GM19193 (cell line): ENCODE measurements around the gene NRG3.

Experiments
- POLR2A ChIP-seq: IDR thresholded peaks from 4 replicates; pipeline ENCODE4 v1.6.1; 2011; ENCODE audit not compliant: insufficient read depth, insufficient read length; ENCODE audit errors: extremely low read depth

Gene NRG3

DNA sequence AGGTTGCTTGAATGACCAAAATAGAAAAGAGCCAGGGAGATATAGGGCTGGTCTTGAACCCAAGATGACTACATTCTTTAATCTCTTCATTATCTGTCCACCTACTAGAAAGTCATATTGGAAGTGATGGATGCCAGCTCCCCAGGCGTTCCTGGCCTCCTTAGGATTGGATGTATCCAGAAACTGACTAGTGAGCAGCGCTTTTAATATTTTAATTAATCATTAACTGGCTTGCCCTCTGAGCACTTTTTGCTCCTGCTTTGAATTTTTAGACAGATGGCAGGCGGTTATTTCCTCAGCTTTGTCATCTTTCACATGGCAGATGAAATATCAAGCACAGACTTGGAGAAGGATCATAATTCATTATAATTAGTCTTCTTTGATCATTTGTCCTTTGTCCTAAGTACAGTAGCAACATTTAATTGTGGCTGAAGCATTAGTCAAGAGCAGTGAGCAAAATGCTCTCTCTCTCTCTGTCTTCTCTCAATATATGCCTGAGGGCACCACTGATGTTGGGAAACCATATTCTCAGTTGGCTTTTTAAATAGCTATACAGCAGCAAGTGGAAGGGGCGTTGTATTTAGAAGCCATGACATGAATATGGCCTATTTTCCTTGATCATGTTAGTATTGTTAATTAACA, 588.0 kb downstream of the NRG3 start:
- no peak for TF ChIP-seq POLR2A

DNA sequence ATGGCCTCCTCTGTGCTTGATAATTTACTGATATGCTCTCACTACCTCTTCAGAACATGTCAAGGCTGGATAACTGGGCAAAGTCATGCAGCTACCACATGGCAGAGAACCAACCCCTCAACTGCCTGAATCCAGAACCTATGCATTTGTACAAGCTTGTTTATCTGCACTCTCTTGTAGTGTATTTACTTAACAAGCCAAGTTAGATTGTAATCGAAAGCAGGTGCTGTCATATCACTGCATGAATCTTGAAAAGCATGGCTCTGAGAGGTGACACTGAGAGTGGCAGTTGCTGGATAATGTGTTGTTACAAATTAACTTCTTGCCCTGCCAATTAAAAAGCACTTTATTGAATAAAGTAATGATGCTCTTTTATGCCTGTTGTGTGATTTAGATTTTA, 588.6 kb downstream of the NRG3 start:
- no peak for TF ChIP-seq POLR2A

DNA sequence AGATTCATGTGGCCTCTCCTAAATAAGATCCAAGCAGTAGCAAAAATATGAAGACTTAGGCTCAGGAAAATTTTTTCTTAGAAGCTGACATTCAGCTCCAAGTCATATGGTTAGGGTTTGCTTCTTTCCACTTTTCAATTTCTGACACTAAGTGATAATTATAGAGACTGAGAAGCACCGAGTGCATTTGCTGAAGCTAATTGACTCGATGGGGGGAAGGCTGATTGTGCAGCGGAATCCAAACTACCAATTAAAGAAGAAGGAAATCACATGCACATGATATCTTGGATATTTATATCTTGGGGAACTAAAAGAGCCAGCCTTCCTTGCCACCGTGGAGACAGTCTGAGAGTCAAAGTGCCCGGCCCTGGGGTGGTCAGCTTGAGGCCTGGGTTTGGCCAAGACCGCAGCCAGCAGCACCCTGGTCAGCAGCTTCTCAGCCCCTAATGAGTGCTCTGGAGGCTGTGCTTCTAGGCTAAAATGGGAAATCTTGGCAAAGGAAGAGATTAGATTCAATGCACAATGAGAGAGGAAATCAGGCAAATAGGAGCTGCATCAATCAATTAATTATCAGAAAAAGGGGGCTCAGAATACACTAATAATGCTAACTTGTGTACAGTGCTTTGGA, 589.3 kb downstream of the NRG3 start:
- no peak for TF ChIP-seq POLR2A

DNA sequence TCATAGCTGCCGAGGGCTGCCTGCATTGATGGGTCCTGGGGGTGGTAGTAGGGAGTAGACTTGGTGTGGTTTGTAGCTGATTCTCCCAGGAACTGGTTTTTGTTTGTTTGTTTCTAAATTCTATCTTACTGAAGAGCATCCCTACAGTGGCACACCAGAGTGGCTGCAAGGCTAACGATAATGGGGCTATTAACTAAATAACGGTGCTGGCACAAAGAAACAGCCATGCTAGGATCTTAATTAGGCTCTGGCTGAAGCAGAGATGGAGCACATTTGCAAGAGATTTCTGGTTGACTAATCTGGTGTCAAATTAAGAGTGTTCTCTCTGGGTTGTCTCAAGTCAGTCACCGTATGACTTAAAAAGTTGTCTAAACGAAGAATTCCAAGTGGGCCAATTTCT, 590.0 kb downstream of the NRG3 start:
- no peak for TF ChIP-seq POLR2A

DNA sequence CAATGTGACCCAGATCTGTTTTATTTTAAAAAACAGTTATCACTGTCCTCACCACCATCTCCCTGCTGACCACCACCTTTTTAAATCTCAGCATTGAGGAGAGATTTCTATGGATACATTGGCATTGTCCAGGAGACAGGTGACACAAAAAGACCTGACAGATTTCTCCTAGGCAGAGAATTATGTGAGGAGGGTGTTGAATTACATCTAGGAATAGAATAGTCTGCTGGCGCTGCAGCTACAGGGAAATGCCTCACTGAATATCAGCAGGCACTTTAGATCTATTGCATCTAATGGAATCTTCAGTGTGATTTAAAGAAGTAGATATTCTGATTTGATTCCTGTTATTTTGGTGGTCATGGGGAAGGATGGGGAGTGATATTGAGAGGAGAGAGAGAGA, 593.5 kb downstream of the NRG3 start:
- TF ChIP-seq POLR2A = no peak

DNA sequence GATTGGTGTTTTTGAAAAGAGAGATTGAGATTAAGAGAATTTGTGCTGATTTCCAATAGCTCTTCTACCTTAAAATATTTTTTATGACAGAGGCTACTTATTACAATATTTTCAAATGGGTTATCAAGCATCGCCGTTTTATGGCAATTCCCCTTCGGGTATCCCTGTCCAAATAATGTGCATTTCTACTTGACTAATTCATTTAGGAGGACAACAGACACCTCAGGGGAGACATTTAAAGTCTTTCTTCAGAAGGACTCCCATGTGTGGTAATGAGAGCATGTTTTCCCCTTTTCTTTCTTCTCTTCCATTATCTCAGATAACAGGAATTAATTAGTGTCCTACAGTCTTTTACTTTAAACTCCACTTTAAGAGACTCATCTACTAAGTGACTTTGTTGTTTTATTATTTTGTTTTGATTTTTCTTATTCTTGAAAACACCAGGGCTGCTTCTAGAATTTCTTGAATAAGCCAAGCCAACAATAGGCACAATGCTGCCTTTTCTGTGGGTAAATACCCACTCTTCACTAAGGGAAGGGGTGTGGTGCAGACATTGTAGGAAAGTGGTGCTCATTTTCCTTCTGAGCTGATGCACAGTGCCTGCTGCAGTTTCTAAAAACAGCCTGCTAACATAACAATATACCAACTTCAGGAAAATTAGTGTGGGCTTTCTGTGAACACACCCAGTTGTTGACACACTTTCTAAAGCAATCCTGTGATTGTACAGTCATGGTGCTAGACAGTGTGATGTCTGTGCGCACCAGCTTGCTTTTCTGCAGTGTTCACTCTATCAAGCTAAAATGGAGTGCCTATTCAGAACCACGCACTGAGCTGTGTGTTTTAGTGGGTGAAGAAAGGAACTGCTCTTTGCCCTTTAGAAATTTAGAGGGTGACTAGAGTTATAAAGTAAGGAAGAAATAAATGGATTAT, 597.7 kb downstream of the NRG3 start:
- no peak for TF ChIP-seq POLR2A

DNA sequence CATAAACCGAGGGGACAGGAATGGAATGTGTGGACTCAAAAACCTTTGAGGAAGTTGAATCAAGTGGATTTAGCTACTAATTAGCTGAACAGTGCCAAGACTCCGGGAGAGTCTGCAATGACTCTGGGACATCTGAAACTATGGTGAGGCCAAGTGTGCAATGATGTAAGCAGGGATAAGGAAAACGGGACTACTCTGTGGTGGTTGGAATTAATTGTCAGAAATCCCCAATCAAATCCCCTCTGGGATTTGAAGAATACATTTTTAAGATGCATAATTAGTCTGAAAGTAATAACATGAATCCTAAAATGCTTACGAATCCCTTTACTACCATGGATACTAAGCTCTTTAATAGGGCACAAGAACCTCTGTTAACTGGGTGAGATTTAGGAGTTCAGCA, 602.8 kb downstream of the NRG3 start:
- no peak for TF ChIP-seq POLR2A

DNA sequence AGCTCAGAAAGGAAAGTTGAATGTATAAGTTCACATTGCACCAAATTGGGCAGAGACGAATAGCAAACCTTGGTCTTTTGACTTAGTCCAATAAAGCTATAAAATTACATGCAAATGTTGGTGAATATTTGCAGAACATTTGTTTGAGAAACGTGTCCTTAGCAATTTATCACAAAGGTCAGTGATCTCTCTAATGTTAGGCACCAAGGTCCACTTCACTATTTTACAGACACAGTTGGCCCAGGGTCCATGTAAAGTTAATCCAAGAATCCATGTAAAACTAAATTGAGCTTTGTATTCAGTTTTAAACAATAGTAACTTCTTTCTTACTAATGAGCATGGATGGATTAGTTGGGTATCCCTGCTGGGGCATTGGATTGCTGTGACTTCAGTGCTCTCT, 617.7 kb downstream of the NRG3 start:
- TF ChIP-seq POLR2A = no peak

DNA sequence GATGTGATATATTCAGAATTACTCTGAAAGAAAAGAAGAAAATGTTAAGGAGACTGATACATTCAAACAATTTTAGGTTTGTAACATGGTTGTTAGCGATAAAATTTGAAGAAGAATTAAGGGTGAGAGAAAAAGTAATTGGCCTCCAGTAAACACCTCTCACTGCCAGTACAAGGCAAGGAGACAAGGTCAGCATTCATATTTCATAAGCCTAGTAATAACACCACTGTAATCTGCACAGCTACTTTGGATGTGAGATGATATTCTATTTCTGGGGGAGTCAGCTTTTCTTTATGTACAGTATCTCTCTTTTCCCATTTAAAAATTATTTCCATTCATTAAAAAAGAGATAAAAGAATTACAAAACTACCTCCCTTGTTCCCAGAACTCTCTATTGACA, 621.1 kb downstream of the NRG3 start:
- no peak for TF ChIP-seq POLR2A

DNA sequence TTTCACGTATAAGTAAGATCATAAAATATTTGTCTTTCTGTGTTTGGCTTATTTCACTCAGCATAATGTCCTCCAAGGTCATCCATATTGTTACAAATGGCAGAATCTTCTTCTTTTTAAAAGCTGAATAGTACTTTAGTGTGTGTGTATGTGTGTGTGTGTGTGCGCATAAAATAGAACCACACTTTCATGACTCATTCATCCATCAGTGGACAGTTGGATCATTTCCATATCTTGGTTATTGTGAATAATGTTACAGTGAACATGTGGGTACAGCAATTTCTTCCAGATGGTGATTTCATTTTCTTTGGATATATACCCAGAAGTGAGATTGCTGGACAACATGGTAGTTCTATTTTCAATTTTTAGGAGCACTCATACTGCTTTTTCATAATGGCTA, 622.4 kb downstream of the NRG3 start:
- TF ChIP-seq POLR2A = no peak

GRCh38 chr10:82498976-82499375, 624.0 kb downstream of the NRG3 start:
- TF ChIP-seq POLR2A = no peak

DNA sequence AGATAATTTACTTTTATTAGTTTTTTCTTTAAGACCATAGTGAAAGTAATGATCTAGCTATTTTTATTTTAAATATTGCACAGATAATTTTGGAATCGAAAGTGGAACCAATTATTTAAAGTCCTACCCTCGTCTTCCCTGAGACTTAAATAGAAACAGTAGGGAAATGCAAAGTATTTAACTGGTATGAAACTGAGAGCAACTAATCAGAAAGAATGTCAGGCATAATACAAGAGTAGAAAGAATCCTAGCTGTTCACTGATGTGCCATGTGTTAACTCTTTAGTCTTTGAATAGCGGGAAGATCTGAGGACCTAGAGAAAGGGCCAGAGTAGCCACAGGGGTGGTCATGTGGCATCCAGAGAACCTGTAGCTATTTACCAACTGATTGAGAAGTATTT, 630.0 kb downstream of the NRG3 start:
- TF ChIP-seq POLR2A = no peak

DNA sequence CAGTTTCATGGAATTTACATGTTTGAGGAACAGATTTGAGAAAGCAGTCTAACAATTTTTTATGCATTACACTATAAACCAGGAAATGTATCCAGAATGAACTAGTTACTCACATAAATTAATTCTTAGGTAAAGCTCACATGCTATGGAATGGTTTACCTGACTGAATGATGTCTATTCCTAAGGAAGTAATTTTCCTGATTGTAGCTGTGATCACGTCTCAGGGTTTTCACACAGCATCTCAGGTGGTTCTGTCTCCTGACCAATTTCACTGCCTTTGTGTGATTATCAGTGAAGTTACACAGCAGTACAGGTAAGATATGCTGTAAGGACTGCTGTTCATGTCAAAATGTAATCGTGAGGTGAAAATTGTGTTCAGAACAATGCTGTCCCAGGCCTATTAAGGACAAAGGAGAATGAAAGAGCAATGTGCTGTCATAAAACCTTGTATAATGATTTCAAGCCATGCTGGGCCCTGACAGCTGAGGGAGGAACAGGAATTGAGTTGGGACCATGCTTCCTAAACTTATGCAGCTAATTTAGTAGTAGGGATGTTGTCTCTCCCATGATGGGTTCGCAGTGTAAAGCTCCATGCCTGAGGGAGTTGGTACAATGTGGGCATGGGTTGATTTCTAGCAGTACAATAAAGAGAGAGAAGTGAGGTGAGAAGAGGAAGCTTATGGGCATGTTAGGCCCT, 631.8 kb downstream of the NRG3 start:
- TF ChIP-seq POLR2A = no peak

DNA sequence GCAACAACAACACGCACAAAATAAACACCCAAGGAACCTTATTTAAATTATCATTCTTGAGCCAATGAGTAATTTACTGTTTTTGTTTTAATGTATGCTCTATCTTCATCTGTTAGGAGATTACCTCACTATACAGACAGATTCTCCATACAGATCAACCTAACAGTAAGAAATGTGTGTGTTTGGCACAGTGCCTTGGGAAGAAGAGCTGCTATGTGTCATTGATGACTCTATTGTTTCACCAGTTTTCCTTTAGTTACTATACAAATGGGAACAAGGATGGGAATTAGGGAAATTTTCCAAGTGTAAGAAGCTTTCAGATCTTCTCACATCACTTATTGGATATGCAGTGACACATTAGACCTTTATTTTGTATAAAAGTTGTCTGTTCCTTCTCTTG, 640.3 kb downstream of the NRG3 start:
- no peak for TF ChIP-seq POLR2A

GRCh38 chr10:82529062-82529461, 654.1 kb downstream of the NRG3 start:
- no peak for TF ChIP-seq POLR2A
